SK-N-SH (cell line): ENCODE measurements around the gene CRYAA. TPM values are rescaled to one million over a fixed set of nuclear protein-coding genes. Genes with fewer than 3 reads are reported as not detected.

Experiments used
- CTCF ChIA-PET: fragments of 300-600, 350-600 bp; formaldehyde crosslinking; extraction: SDS; loops from one replicate; lab custom pipeline; 2021; lab: Yijun Ruan, JAX
- POLR2A ChIA-PET: fragments of 350-600 bp; sonication (Branson Sonifier 250); formaldehyde crosslinking; extraction: SDS; loops from one replicate; lab custom pipeline; 2020; ENCODE audit warnings: antibody characterized with exemption, inconsistent platforms; lab: Yijun Ruan, JAX
- DNase-seq: peaks from one replicate; pipeline ENCODE4 v3.0.0; 2012
- H2AFZ ChIP-seq: fragments of 200-600 bp; sonication (generic); 2 replicates; pipeline ENCODE4 v1.8.1; 2016; ENCODE audit warnings: antibody characterized with exemption, mild to moderate bottlenecking, low read depth
- H3F3A ChIP-seq: fragments of 200-600 bp; sonication (generic); replicated peaks from 2 replicates; pipeline ENCODE3; 2016; ENCODE audit warnings: antibody characterized with exemption, mild to moderate bottlenecking; ENCODE audit not compliant: insufficient read depth
- H3K27ac ChIP-seq, 2 experiments: fragments of 200-500 bp in 1 of 2; fragments of 200-600 bp in 1 of 2; sonication (Bioruptor generic) in 1 of 2; sonication (generic), shearing (Covaris generic) in 1 of 2; 2 replicates each; pipeline versions ENCODE4 v1.5.1 to v1.6.1; 2014 to 2016; ENCODE audit warnings: low read depth in 2 of 2, inconsistent platforms in 1 of 2, low read length in 1 of 2, mild to moderate bottlenecking in 1 of 2, mixed read lengths in 1 of 2
- H3K27me3 ChIP-seq: fragments of 200-600 bp; sonication (generic), shearing (Covaris generic); 2 replicates; pipeline ENCODE4 v1.6.1; 2016; ENCODE audit warnings: mixed run types; ENCODE audit not compliant: insufficient read depth
- H3K36me3 ChIP-seq, 2 experiments: fragments of 200-500 bp in 1 of 2; fragments of 200-600 bp in 1 of 2; sonication (Bioruptor generic) in 1 of 2; sonication (generic) in 1 of 2; replicated peaks in 1 of 2; 2 replicates each; pipeline versions ENCODE3 to v1.5.1; 2014 to 2016; ENCODE audit warnings: low read length in 1 of 2, mild to moderate bottlenecking in 1 of 2; ENCODE audit not compliant: insufficient read depth in 2 of 2, control insufficient read depth in 1 of 2
- H3K4me1 ChIP-seq, 2 experiments: fragments of 200-500 bp in 1 of 2; fragments of 200-600 bp in 1 of 2; sonication (Bioruptor generic) in 1 of 2; sonication (generic), shearing (Covaris generic) in 1 of 2; 2 replicates each; pipeline versions ENCODE4 v1.5.1 to v1.6.1; 2014 to 2016; ENCODE audit warnings: low read depth in 1 of 2, low read length in 1 of 2, mixed run types in 1 of 2; ENCODE audit not compliant: insufficient read depth in 2 of 2, control insufficient read depth in 1 of 2
- H3K4me2 ChIP-seq: fragments of 200-600 bp; sonication (generic), shearing (Covaris generic); 2 replicates; pipeline ENCODE4 v1.6.1; 2017; ENCODE audit warnings: mixed run types
- H3K4me3 ChIP-seq, 2 experiments: fragments of 200-500 bp in 1 of 2; fragments of 200-600 bp in 1 of 2; sonication (Bioruptor generic) in 1 of 2; sonication (generic), shearing (Covaris generic) in 1 of 2; 2 replicates each; pipeline versions ENCODE4 v1.5.1 to v1.8.1; 2014 to 2016; ENCODE audit warnings: low read depth in 2 of 2, inconsistent platforms in 1 of 2, low read length in 1 of 2, mild to moderate bottlenecking in 1 of 2, mixed read lengths in 1 of 2, moderate library complexity in 1 of 2
- H3K79me2 ChIP-seq: fragments of 200-600 bp; sonication (generic); 2 replicates; pipeline ENCODE4 v1.8.1; 2017; ENCODE audit warnings: mild to moderate bottlenecking; ENCODE audit not compliant: insufficient read depth
- H3K9ac ChIP-seq: fragments of 200-600 bp; sonication (generic); 2 replicates; pipeline ENCODE4 v1.6.1; 2017; ENCODE audit warnings: mixed run types
- H3K9me2 ChIP-seq: fragments of 200-600 bp; sonication (generic); 2 replicates; pipeline ENCODE4 v1.6.1; 2017; ENCODE audit warnings: mixed run types
- H3K9me3 ChIP-seq: fragments of 200-600 bp; sonication (generic); 2 replicates; pipeline ENCODE4 v1.6.1; 2017; ENCODE audit warnings: mixed run types, mild to moderate bottlenecking, moderate library complexity
- H4K20me1 ChIP-seq: fragments of 200-600 bp; sonication (generic); 2 replicates; pipeline ENCODE4 v1.6.1; 2017; ENCODE audit warnings: mild to moderate bottlenecking, mixed run types; ENCODE audit not compliant: insufficient read depth
- CHD2 ChIP-seq: fragments of 150-350 bp; IDR thresholded peaks from 2 replicates; pipeline ENCODE4 v1.6.1; 2018; ENCODE audit warnings: low read length; ENCODE audit not compliant: partially characterized antibody
- ELF1 ChIP-seq: IDR thresholded peaks from 2 replicates; pipeline ENCODE4 v1.4.0; 2012
- EZH2phosphoT487 ChIP-seq: fragments of 200-600 bp; sonication (generic); IDR thresholded peaks from 2 replicates; pipeline ENCODE4 v1.6.1; 2017; ENCODE audit warnings: low read depth, mixed run types, mild to moderate bottlenecking, antibody characterized with exemption, moderate library complexity, borderline replicate concordance
- FOSL2 ChIP-seq: IDR thresholded peaks from 2 replicates; pipeline ENCODE4 v1.4.0; 2012; ENCODE audit warnings: low read depth, mild to moderate bottlenecking, moderate library complexity, borderline replicate concordance
- GABPA ChIP-seq: IDR thresholded peaks from 2 replicates; pipeline ENCODE4 v1.4.0; 2012; ENCODE audit warnings: low read depth, mild to moderate bottlenecking
- MXI1 ChIP-seq: IDR thresholded peaks from 2 replicates; pipeline ENCODE4 v1.6.1; 2012; ENCODE audit warnings: mild to moderate bottlenecking, low read depth, low read length, improper control_type of control experiment
- NRF1 ChIP-seq: IDR thresholded peaks from 2 replicates; pipeline ENCODE4 v1.6.1; 2012; ENCODE audit warnings: low read depth, mild to moderate bottlenecking, low read length
- POLR2AphosphoS5 ChIP-seq: IDR thresholded peaks from 2 replicates; pipeline ENCODE4 v1.6.1; 2012; ENCODE audit warnings: low read depth, low read length
- RAD21 ChIP-seq: IDR thresholded peaks from 2 replicates; pipeline ENCODE4 v1.6.1; 2012; ENCODE audit warnings: mild to moderate bottlenecking, low read length
- RCOR1 ChIP-seq: fragments of 150-350 bp; IDR thresholded peaks from 2 replicates; pipeline ENCODE4 v1.6.1; 2017; ENCODE audit warnings: antibody characterized with exemption, low read length
- RFX5 ChIP-seq: IDR thresholded peaks from 2 replicates; pipeline ENCODE4 v1.6.1; 2012; ENCODE audit warnings: mild to moderate bottlenecking, improper control_type of control experiment, low read length
- RXRA ChIP-seq: IDR thresholded peaks from 2 replicates; pipeline ENCODE4 v1.4.0; 2012; ENCODE audit warnings: low read depth, mild to moderate bottlenecking, borderline replicate concordance
- SIN3A ChIP-seq: IDR thresholded peaks from 2 replicates; pipeline ENCODE4 v1.6.1; 2012; ENCODE audit warnings: low read depth, mild to moderate bottlenecking, low read length, moderate library complexity, borderline replicate concordance
- TAF1 ChIP-seq: IDR thresholded peaks from 2 replicates; pipeline ENCODE4 v1.6.1; 2012; ENCODE audit warnings: low read depth, mild to moderate bottlenecking, low read length, moderate library complexity, borderline replicate concordance
- TCF12 ChIP-seq: IDR thresholded peaks from 2 replicates; pipeline ENCODE4 v1.4.0; 2012
- TEAD4 ChIP-seq: IDR thresholded peaks from 2 replicates; pipeline ENCODE4 v1.4.0; 2012; ENCODE audit warnings: mild to moderate bottlenecking, borderline replicate concordance; ENCODE audit not compliant: insufficient read depth
- WGBS: methylation state at CpG from one replicate; pipeline ENCODE4 v1.1.6; 2017; ENCODE audit warnings: low lambda C conversion rate; 5-methylcytosine and 5-hydroxymethylcytosine counted together
- polyA plus RNA-seq, 3 experiments: library from polyadenylated mRNA; depleted of rRNA; stranded (reverse); fragments of >200 nt; gene quantifications; 2 replicates each; pipeline ENCODE4 v1.2.3, GENCODE V29; 2012
- TF ChIP-seq, protein P1 (sequence below): fragments of 150-350 bp; IDR thresholded peaks from 2 replicates; pipeline ENCODE4 v1.6.1; 2016; ENCODE audit warnings: mild to moderate bottlenecking, low read depth, low read length
- TF ChIP-seq, protein P2 (sequence below): IDR thresholded peaks from 2 replicates; pipeline ENCODE4 v1.4.0; 2012; ENCODE audit warnings: low read depth, borderline replicate concordance
- TF ChIP-seq, protein P3 (sequence below): fragments of 200-600 bp; sonication (generic); IDR thresholded peaks from 2 replicates; pipeline ENCODE4 v1.6.1; 2017; ENCODE audit warnings: antibody characterized with exemption, mild to moderate bottlenecking, moderate library complexity

Gene CRYAA
- polyA plus RNA-seq, 1 of the 3 experiments (the other 2 are of a cell fraction): not detected

DNA sequence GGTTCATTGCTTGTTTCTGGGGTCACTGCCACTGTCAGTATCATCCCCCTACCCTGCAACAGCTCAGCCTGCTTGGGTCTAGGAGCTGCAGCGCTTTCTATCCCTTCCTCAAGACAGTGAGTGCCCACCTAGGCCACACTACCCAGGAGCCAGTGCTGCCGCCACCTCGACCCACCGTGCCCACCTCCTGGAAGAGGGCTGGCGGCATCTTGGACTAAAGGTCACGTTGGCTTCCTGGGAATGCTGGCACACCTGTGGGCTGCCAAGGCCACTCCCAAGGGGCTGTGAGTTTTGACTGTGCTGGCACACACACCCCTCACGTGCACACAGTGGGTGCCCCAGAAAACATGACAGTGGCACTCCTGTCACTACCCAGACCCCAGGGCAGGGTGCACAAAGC is 22.1 kb downstream of the CRYAA start:
- TF ChIP-seq GABPA (no peak), RXRA (no peak), POLR2AphosphoS5 (no peak)

DNA sequence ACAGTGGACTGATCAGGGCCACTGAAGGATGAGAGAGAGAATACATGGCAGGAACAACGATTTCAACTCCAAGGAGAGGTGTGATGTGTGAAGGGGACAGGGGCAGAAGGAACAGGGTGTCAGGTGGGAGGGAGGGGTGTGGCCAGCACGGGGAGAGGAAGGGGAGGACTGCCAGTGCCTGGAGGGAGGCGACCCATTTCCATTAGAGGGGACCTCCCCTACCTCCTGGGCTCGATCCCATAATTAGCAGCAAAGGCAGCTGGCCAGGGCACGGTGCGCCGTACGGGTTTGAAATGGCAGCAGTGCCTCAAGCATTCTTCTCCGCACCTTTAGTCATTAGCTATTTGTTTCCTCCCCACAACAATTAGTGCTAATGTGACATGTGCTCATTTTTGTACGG is 22.7 kb downstream of the CRYAA start:
- Histone ChIP-seq H3K9me3 (no peaks in the 10 kb centered on the region), H3K27ac (no peak overlapping the region), H3F3A (no peaks in the 10 kb centered on the region), H3K9ac (no peak overlapping the region), H4K20me1 (no peaks in the 10 kb centered on the region), H3K4me1 (no peaks in the 10 kb centered on the region; a peak in 1 of 4 replicates), H3K9me2 (no peaks in the 10 kb centered on the region), H3K27me3 (no peaks in the 10 kb centered on the region)
- POLR2A ChIA-PET: no interaction called here
- CTCF ChIA-PET: no interaction called here
- WGBS: 63% methylated on average over 9 of the region's 10 CpGs
- no peak for TF ChIP-seq TAF1
- TF ChIP-seq POLR2AphosphoS5: no peak
- TF ChIP-seq, protein P1, sequence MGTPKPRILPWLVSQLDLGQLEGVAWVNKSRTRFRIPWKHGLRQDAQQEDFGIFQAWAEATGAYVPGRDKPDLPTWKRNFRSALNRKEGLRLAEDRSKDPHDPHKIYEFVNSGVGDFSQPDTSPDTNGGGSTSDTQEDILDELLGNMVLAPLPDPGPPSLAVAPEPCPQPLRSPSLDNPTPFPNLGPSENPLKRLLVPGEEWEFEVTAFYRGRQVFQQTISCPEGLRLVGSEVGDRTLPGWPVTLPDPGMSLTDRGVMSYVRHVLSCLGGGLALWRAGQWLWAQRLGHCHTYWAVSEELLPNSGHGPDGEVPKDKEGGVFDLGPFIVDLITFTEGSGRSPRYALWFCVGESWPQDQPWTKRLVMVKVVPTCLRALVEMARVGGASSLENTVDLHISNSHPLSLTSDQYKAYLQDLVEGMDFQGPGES: no peak
- no peak for TF ChIP-seq FOSL2
- TF ChIP-seq, all 33 proteins: peak for 0
- no peaks in the 10 kb centered on the region for H3K79me2 ChIP-seq
- H3K36me3 ChIP-seq: no peaks in the 10 kb centered on the region
- no peak overlapping the region for H2AFZ ChIP-seq
- no peak overlapping the region for H3K4me2 ChIP-seq
- no peak overlapping the region for H3K4me3 ChIP-seq
- no peak for DNase-seq

More for the DNA sequence above, 22.1 kb downstream of the CRYAA start:
- Histone ChIP-seq H3K36me3 (no peaks in the 10 kb centered on the region), H3K9ac (no peak overlapping the region), H3F3A (no peaks in the 10 kb centered on the region), H3K4me2 (no peak overlapping the region), H3K9me3 (no peaks in the 10 kb centered on the region), H3K27ac (no peak overlapping the region), H3K79me2 (no peaks in the 10 kb centered on the region), H3K9me2 (no peaks in the 10 kb centered on the region), H3K4me3 (no peak overlapping the region), H2AFZ (no peak overlapping the region), H3K27me3 (no peaks in the 10 kb centered on the region), H3K4me1 (no peaks in the 10 kb centered on the region; a peak in 1 of 4 replicates), H4K20me1 (no peaks in the 10 kb centered on the region)
- no peak for DNase-seq
- ChIA-PET POLR2A (no interaction called here), CTCF (no interaction called here)
- 67% methylated on average over 7 of the region's 7 CpGs for WGBS

DNA sequence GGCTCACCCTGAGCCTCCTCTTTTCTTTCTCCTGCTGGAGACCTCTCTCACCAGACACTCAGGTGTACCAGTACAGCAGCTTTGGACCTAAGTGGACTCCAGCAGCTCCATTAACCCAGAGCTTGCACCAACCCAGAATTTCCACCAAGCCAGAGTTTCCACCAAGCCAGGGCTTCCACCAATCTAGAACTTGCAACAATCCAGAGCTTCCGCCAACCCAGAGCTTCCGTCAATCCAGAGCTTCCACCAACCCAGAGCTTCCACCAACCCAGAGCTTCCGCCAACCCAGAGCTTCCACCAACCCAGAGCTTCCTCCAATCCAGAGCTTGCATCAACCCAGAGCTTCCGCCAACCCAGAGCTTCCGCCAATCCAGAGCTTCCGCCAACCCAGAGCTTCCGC is 23.2 kb downstream of the CRYAA start:
- no peaks in the 10 kb centered on the region for H3K9me2 ChIP-seq
- ChIA-PET POLR2A (no interaction called here), CTCF (no interaction called here)
- H3K79me2 ChIP-seq: no peaks in the 10 kb centered on the region
- H3K36me3 ChIP-seq: no peaks in the 10 kb centered on the region
- H3K4me1 ChIP-seq: no peaks in the 10 kb centered on the region; a peak in 1 of 4 replicates
- no peak overlapping the region for H3K27ac ChIP-seq
- 89% methylated on average over 6 of the region's 7 CpGs for WGBS
- no peaks in the 10 kb centered on the region for H3K9me3 ChIP-seq
- H3F3A ChIP-seq: no peaks in the 10 kb centered on the region
- no peaks in the 10 kb centered on the region for H3K27me3 ChIP-seq
- H3K4me3 ChIP-seq: no peak overlapping the region
- no peak overlapping the region for H3K4me2 ChIP-seq
- H3K9ac ChIP-seq: no peak overlapping the region
- no peak for DNase-seq
- no peak overlapping the region for H2AFZ ChIP-seq
- H4K20me1 ChIP-seq: no peaks in the 10 kb centered on the region
- TF ChIP-seq SIN3A (no peak), MXI1 (no peak), RAD21 (no peak), ELF1 (no peak), NRF1 (no peak), FOSL2 (no peak), RFX5 (no peak), GABPA (no peak), CHD2 (no peak), TEAD4 (no peak), RCOR1 (no peak), TCF12 (no peak), EZH2phosphoT487 (no peak)
- TF ChIP-seq, protein P2, sequence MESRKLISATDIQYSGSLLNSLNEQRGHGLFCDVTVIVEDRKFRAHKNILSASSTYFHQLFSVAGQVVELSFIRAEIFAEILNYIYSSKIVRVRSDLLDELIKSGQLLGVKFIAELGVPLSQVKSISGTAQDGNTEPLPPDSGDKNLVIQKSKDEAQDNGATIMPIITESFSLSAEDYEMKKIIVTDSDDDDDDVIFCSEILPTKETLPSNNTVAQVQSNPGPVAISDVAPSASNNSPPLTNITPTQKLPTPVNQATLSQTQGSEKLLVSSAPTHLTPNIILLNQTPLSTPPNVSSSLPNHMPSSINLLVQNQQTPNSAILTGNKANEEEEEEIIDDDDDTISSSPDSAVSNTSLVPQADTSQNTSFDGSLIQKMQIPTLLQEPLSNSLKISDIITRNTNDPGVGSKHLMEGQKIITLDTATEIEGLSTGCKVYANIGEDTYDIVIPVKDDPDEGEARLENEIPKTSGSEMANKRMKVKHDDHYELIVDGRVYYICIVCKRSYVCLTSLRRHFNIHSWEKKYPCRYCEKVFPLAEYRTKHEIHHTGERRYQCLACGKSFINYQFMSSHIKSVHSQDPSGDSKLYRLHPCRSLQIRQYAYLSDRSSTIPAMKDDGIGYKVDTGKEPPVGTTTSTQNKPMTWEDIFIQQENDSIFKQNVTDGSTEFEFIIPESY: no peak
- TF ChIP-seq, protein P3, sequence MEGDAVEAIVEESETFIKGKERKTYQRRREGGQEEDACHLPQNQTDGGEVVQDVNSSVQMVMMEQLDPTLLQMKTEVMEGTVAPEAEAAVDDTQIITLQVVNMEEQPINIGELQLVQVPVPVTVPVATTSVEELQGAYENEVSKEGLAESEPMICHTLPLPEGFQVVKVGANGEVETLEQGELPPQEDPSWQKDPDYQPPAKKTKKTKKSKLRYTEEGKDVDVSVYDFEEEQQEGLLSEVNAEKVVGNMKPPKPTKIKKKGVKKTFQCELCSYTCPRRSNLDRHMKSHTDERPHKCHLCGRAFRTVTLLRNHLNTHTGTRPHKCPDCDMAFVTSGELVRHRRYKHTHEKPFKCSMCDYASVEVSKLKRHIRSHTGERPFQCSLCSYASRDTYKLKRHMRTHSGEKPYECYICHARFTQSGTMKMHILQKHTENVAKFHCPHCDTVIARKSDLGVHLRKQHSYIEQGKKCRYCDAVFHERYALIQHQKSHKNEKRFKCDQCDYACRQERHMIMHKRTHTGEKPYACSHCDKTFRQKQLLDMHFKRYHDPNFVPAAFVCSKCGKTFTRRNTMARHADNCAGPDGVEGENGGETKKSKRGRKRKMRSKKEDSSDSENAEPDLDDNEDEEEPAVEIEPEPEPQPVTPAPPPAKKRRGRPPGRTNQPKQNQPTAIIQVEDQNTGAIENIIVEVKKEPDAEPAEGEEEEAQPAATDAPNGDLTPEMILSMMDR: no peak
